SK-N-MC (cell line): ENCODE measurements around the gene SLIT2.

Experiments
- DNase-seq: peaks from one replicate; pipeline ENCODE4 v3.0.0-alpha.2; 2011; ENCODE audit warnings: low read depth, low spot score
- H3K27ac ChIP-seq: fragments of 200-600 bp; sonication (generic); 2 replicates; pipeline ENCODE4 v1.5.1; 2016; ENCODE audit warnings: mixed run types
- H3K36me3 ChIP-seq: fragments of 200-600 bp; sonication (generic); 2 replicates; pipeline ENCODE4 v1.6.1; 2017; ENCODE audit warnings: antibody characterized with exemption, low read length, mixed read lengths; ENCODE audit not compliant: insufficient read depth
- H3K4me3 ChIP-seq: fragments of 200-600 bp; sonication (generic); 2 replicates; pipeline ENCODE4 v1.5.1; 2016
- H3K9ac ChIP-seq: fragments of 200-600 bp; sonication (generic); 2 replicates; pipeline ENCODE4 v1.8.0; 2017; ENCODE audit warnings: mixed run types, mixed read lengths; ENCODE audit not compliant: insufficient read length
- H3K9me3 ChIP-seq: fragments of 200-600 bp; sonication (generic); 2 replicates; pipeline ENCODE4 v1.6.1; 2017; ENCODE audit warnings: low read depth, mild to moderate bottlenecking, antibody characterized with exemption, low read length, moderate library complexity, mixed read lengths
- EZH2 ChIP-seq: fragments of 200-600 bp; sonication (generic); IDR thresholded peaks from one replicate; pipeline ENCODE4 v1.6.1; 2017; ENCODE audit warnings: antibody characterized with exemption
- FOXP2 ChIP-seq: optimal IDR thresholded peaks from 2 replicates; pipeline ENCODE3; 2011; ENCODE audit warnings: mild to moderate bottlenecking, moderate library complexity; ENCODE audit not compliant: insufficient read depth; ENCODE audit errors: extremely low read length, control extremely low read depth
- POLR2AphosphoS5 ChIP-seq: IDR thresholded peaks from 2 replicates; pipeline ENCODE4 v1.6.1; 2012; ENCODE audit warnings: mild to moderate bottlenecking, low read depth, low read length, borderline replicate concordance

Gene SLIT2

DNA sequence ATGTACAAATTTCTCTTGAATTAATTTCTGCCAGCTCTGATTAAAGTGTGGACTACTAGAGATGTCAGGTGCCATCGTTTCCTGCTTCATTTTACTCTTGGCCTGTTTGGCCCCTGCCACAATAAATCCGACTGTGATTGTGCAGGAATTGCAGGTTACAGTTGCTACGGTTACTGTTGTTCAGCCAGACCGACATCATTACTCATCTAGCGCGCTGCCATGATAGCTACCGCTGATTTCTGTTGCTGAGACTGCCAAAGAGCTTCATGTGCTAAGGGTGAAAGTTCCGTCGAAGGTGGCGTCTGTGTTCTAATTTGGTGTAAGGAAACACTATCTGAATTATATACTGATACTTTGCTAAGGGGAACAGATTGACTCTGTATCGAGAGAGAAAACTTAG, 22.1 kb downstream of the SLIT2 start:
- no peak for DNase-seq
- Histone ChIP-seq H3K27ac (no peak overlapping the region), H3K9ac (no peak overlapping the region), H3K4me3 (no peak overlapping the region), H3K9me3 (no peaks in the 10 kb centered on the region), H3K36me3 (no peaks in the 10 kb centered on the region)
- no peak for TF ChIP-seq FOXP2
- no peak for TF ChIP-seq EZH2
- no peak for TF ChIP-seq POLR2AphosphoS5

DNA sequence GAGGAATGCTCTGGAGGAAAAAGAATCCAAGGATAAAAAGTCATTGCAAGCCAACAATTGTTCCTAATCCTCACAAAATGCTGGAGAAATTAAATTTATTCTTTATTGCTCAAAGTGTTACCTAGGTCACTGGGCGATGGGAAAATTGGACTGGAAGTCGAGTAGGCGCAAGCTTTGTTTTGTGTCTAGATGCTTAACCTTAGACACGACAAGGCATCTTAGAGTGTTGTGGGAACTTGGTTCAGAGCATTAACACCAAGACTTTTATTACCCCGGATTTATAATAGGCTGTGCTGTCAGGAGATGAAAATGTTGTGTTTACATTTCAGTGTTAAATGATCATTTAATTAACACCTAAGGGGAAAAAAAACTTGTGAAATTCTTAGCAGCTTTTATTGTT, 25.1 kb downstream of the SLIT2 start:
- H3K36me3 ChIP-seq, result no peaks in the 10 kb centered on the region
- H3K9ac ChIP-seq, result no peak overlapping the region
- TF ChIP-seq POLR2AphosphoS5 (no peak), EZH2 (no peak), FOXP2 (no peak)
- no peak overlapping the region for H3K27ac ChIP-seq
- no peak for DNase-seq
- no peak overlapping the region for H3K4me3 ChIP-seq
- H3K9me3 ChIP-seq, result no peaks in the 10 kb centered on the region

DNA sequence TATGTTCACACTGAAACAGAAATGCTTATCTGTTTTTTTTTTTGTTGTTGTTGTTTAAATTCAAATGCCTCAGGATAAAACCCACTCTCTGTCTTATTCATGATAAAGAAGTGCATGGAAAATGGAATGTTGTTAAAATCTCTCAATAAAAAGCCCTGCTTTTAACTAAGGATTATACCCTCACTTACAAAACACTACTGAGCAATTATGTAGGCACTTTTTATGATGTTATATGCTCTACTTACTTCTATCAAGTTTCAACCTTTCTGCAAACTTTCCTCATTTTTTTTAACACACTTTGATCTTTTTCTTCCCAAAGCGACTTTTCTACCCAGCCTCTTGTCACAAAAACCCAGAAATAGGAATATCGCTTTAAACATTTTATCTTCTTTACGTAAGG, 26.5 kb downstream of the SLIT2 start:
- no peak for DNase-seq
- H3K4me3 ChIP-seq, result no peak overlapping the region

DNA sequence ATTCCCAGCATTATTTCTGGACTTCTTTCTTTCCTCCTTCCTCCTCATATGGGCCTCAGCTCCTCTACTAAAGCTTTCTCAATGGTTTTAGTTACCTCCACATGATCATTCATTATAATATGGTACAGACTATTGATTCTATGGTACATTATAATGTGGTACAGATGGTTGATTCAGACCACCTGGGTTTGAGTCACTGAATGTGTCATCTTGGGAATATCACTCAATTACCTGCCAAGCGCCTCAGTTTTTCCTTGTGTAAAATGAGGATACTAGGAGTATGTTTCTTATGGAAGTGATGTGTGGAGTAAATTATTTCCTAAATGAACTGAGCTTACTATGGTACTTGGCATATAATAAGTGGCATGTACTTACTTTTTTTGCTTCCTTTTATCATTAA, 27.7 kb downstream of the SLIT2 start:
- TF ChIP-seq FOXP2 (no peak), POLR2AphosphoS5 (no peak), EZH2 (no peak)
- no peaks in the 10 kb centered on the region for H3K9me3 ChIP-seq
- no peak overlapping the region for H3K4me3 ChIP-seq
- DNase-seq, result no peak
- H3K27ac ChIP-seq, result no peak overlapping the region
- no peak overlapping the region for H3K9ac ChIP-seq
- no peaks in the 10 kb centered on the region for H3K36me3 ChIP-seq

More for the DNA sequence above, 26.5 kb downstream of the SLIT2 start:
- Histone ChIP-seq H3K27ac (no peak overlapping the region), H3K9me3 (no peaks in the 10 kb centered on the region), H3K9ac (no peak overlapping the region), H3K36me3 (no peaks in the 10 kb centered on the region)
- TF ChIP-seq FOXP2 (no peak), EZH2 (no peak), POLR2AphosphoS5 (no peak)

DNA sequence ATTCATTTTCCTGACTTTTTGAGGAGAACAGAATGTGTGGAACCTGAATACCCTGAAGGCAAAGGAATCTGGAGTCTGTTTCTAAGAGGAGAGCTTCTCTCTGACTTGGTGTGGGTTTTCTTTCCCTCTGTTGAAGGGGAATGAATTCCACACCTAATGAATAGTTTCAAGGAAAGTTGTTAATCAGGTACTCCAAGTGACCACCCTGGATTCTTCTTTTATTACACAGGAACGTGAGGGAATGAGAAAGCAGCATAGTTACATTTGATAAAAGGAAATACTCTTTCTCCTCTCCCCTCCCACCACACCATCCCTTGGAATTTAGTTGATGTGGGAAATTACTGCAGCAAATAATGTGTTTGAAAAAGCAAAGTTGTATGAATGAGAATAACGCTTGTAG, 29.7 kb downstream of the SLIT2 start:
- TF ChIP-seq EZH2 (no peak), POLR2AphosphoS5 (no peak), FOXP2 (no peak)
- no peak for DNase-seq
- Histone ChIP-seq H3K4me3 (no peak overlapping the region), H3K36me3 (no peaks in the 10 kb centered on the region), H3K27ac (no peak overlapping the region), H3K9ac (no peak overlapping the region), H3K9me3 (no peaks in the 10 kb centered on the region)

DNA sequence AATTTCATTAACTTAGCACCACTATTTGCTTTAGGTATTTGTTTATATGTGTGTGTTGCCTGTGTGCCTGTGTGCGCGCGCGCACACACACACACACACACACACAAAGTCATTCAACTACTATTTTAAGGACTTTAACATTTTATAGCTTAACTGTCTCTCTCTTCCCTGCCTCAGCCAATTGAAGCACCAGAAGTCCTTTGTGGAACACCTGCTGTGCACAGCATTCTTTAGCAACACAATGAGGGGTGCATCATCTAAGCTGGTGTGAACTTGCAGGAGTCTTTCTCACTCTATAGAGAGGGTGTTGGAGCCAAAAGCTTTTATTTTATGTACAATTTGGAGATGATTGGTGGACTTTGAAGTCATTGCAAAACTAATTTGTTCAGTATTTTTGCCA, 31.3 kb downstream of the SLIT2 start:
- H3K4me3 ChIP-seq, result no peak overlapping the region
- no peak for TF ChIP-seq POLR2AphosphoS5
- no peak for TF ChIP-seq EZH2
- no peak for TF ChIP-seq FOXP2
- DNase-seq, result no peak

DNA sequence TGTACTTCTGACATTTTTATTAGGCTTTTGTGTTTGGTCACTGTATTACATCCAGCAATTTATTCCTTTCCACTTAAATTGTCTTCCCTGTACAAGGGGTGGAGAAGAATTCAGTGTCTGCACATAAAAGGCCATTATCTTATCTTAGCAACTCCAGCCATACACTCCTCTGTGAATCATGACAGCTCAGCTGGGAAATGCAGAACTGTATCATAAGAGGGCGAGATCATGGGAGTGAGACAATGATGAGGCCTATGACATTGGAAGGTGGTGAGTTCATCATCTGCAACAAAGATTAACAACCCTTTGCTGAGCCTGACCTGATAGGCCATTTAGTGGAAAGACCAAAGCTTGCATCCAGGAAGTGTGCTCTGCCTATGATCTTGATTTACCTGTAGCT, 33.3 kb downstream of the SLIT2 start:
- Histone ChIP-seq H3K36me3 (no peaks in the 10 kb centered on the region), H3K9ac (no peak overlapping the region), H3K27ac (no peak overlapping the region), H3K4me3 (no peak overlapping the region), H3K9me3 (no peaks in the 10 kb centered on the region)
- no peak for DNase-seq
- TF ChIP-seq EZH2, result no peak
- TF ChIP-seq FOXP2, result no peak
- TF ChIP-seq POLR2AphosphoS5, result no peak

More for the DNA sequence above, 31.3 kb downstream of the SLIT2 start:
- H3K9me3 ChIP-seq, result no peaks in the 10 kb centered on the region
- no peak overlapping the region for H3K9ac ChIP-seq
- no peak overlapping the region for H3K27ac ChIP-seq
- no peaks in the 10 kb centered on the region for H3K36me3 ChIP-seq

DNA sequence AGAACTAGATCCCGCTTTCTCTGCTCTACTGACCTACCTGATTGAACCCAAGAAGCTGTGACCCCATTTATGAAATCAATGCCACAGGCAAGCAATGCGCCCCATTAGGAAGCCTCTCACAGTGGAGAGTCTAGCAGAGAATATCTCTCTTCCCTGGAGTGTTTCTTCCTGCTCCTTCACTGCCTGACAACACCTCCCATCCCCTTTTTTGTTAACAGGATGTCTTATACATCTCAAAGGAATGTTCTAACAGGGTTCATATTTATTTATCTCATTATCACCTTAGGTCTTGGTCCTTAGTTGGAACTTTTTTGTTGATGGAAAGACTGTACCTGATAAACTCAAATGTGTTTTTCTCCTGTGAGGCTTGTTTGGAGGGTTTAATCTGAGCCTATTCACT, 35.5 kb downstream of the SLIT2 start:
- Histone ChIP-seq H3K27ac (no peak overlapping the region), H3K9me3 (no peaks in the 10 kb centered on the region), H3K9ac (no peak overlapping the region), H3K36me3 (no peaks in the 10 kb centered on the region), H3K4me3 (no peak overlapping the region)
- DNase-seq, result no peak
- TF ChIP-seq EZH2 (no peak), FOXP2 (no peak), POLR2AphosphoS5 (no peak)

DNA sequence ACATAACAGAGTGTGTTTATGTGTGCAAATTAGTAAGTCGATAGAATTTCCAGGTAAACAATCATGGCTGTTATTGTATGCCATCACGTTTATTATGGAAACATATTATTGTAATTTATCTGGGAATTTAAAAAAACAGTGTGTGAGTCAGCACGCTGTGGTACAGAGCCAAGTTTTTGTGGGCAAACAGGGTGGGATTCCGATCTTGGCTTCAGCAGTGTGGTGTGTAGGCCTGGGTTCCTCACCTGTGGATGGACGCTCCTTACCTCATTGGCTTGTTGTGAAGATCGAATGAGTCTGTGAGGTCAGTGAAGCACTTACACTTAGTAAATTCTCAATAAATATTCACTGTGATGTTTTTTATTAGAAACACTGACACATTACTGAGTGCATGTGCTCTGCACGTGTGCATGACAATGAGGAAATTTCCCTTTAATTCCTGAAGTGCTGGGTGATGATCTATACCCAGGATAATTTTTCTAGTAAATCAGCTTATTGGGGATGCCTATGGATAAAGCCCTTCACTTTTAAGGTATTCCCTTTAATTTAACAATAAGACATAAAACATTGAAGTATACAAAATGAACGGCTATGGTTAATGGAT, 36.4 kb downstream of the SLIT2 start:
- no peak overlapping the region for H3K9ac ChIP-seq
- DNase-seq, result no peak
- TF ChIP-seq FOXP2 (no peak), EZH2 (no peak), POLR2AphosphoS5 (no peak)
- H3K27ac ChIP-seq, result no peak overlapping the region
- no peaks in the 10 kb centered on the region for H3K9me3 ChIP-seq
- H3K36me3 ChIP-seq, result no peaks in the 10 kb centered on the region
- no peak overlapping the region for H3K4me3 ChIP-seq
